Measurements from ENCODE around the gene PRKAB1. TPM values are rescaled to one million over a fixed set of nuclear protein-coding genes. Genes with fewer than 3 reads are reported as not detected.

The PRKAB1 gene
- total RNA-seq, 1 donor from 2014 or later = 32.5 TPM

DNA sequence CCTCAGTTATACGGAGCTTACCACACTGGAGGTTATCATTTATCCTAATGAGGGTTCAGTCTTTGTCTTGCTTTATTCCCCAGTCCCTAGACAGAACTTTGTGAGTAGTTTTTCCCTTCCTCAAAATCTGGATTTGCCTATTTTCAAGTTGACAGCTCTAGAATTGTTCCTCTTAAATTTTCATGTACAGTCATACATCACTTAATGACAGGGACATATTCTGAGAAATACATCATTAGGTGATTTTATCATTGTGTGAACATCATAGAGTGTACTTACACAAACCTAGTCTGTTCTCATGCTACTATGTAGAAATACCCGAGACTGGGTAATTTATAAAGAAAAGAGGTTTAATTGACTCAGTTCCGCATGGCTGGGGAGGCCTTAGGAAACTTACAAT lies 3.1 kb downstream of the PRKAB1 start:
- H3K36me3 Mint-ChIP-seq = peaks cover 29% of the 10 kb centered on the region
- peaks cover 24% of the 10 kb centered on the region for H3K4me1 Mint-ChIP-seq (ENCODE audit: unreplicated experiment)
- H3K27ac Mint-ChIP-seq = peak overlapping the region; percentile 88
- no peak overlapping the region for H3K4me3 Mint-ChIP-seq
- H3K27me3 Mint-ChIP-seq = no peaks in the 10 kb centered on the region
- H3K9me3 Mint-ChIP-seq = no peaks in the 10 kb centered on the region
- DNase-seq (ENCODE audit: extremely low spot score, unreplicated experiment) = no peak
- TF ChIP-seq, protein P1, sequence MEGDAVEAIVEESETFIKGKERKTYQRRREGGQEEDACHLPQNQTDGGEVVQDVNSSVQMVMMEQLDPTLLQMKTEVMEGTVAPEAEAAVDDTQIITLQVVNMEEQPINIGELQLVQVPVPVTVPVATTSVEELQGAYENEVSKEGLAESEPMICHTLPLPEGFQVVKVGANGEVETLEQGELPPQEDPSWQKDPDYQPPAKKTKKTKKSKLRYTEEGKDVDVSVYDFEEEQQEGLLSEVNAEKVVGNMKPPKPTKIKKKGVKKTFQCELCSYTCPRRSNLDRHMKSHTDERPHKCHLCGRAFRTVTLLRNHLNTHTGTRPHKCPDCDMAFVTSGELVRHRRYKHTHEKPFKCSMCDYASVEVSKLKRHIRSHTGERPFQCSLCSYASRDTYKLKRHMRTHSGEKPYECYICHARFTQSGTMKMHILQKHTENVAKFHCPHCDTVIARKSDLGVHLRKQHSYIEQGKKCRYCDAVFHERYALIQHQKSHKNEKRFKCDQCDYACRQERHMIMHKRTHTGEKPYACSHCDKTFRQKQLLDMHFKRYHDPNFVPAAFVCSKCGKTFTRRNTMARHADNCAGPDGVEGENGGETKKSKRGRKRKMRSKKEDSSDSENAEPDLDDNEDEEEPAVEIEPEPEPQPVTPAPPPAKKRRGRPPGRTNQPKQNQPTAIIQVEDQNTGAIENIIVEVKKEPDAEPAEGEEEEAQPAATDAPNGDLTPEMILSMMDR (conservative IDR thresholded peaks at IDR 0.05) = no peak

DNA sequence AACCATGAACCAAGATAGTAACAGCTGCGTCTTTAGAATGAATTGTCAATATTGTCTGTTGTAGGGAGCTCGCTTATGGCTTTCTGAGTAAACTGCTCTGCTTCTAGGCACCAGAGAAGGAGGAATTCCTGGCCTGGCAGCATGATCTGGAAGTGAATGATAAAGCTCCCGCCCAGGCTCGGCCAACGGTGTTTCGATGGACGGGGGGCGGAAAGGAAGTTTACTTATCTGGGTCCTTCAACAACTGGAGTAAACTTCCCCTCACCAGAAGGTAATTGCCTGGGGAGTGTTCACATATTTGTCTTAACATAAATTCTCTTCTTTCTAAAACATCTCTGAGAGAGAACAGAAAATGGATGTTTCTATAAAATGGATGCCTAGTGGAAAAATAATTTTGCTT lies 4.3 kb downstream of the PRKAB1 start:
- DNase-seq (ENCODE audit: extremely low spot score, unreplicated experiment) = no peak
- Mint-ChIP-seq H3K4me3 (no peak overlapping the region), H3K4me1 (ENCODE audit: unreplicated experiment) (peaks cover 20% of the 10 kb centered on the region), H3K9me3 (no peaks in the 10 kb centered on the region), H3K27me3 (no peaks in the 10 kb centered on the region), H3K36me3 (peaks cover 37% of the 10 kb centered on the region), H3K27ac (no peak overlapping the region)
- TF ChIP-seq, protein P1 (conservative IDR thresholded peaks at IDR 0.05) = no peak

DNA sequence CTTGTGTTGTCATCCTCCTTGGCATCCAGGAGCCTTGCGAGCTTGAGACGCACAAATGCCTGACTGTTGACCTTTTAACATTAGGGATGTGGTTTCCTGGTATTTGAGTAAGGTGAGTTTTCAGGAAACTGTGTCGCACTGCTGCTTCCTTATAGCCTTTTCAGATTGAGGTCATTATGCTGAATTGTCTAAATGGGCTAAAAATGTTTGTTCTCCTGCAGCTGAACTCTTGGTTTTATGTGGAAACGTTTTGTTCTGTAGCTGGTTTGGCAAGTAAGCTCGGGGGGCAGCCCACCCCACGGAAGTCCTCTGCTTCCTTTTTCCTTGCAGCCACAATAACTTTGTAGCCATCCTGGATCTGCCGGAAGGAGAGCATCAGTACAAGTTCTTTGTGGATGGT lies 5.7 kb downstream of the PRKAB1 start:
- DNase-seq (ENCODE audit: extremely low spot score, unreplicated experiment) = no peak
- TF ChIP-seq, protein P1 (conservative IDR thresholded peaks at IDR 0.05) = no peak
- Mint-ChIP-seq H3K36me3 (peaks cover 47% of the 10 kb centered on the region), H3K27me3 (no peaks in the 10 kb centered on the region), H3K27ac (no peak overlapping the region), H3K9me3 (no peaks in the 10 kb centered on the region), H3K4me1 (ENCODE audit: unreplicated experiment) (peaks cover 17% of the 10 kb centered on the region), H3K4me3 (no peak overlapping the region)

DNA sequence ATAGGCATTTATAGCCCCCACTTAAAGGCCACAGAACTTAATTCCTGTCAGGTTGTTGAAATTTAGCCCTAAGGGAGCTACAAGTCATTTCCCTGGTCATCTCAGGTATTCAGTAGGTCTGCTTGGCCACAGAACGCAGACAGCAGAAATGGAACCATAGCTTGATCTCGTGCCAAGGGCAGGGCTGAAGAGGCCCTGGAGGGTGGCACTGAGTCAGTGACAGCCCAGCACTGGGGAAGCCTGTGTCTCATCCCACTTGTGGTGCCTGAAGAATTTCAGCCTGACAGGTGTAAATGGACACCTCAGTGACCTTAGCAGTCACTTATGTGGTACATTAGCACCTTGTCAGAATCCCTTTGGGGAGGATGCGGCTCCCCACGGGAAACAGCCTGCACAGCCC lies 6.6 kb downstream of the PRKAB1 start:
- Mint-ChIP-seq H3K27ac (no peak overlapping the region), H3K9me3 (no peaks in the 10 kb centered on the region), H3K4me3 (no peak overlapping the region), H3K36me3 (peaks cover 53% of the 10 kb centered on the region), H3K4me1 (ENCODE audit: unreplicated experiment) (peaks cover 17% of the 10 kb centered on the region), H3K27me3 (no peaks in the 10 kb centered on the region)
- TF ChIP-seq, protein P1 (conservative IDR thresholded peaks at IDR 0.05) = no peak
- DNase-seq (ENCODE audit: extremely low spot score, unreplicated experiment) = no peak

DNA sequence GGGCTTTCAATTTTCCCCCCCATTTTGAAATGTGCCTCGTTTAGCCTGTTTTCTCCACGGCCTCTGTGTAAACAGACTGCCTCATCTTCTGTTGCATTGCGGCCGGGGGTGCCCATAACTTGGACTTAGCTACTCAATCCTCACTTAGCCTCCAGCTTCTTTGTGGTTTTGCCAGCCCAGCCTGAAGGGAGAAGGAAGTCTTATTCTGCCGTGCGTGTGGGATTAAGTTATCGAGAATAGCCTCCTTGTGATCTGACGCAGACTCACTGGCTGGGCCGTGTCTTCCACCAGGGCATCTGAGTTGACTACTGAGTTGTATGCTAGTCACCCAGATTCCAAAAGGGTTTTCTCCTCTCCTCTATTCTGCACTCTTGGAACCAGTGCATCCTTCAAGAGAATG lies 8.1 kb downstream of the PRKAB1 start:
- Mint-ChIP-seq H3K27me3 (no peaks in the 10 kb centered on the region), H3K9me3 (no peaks in the 10 kb centered on the region), H3K27ac (no peak overlapping the region), H3K4me1 (ENCODE audit: unreplicated experiment) (peaks cover 3% of the 10 kb centered on the region), H3K4me3 (no peak overlapping the region), H3K36me3 (peaks cover 52% of the 10 kb centered on the region)
- DNase-seq (ENCODE audit: extremely low spot score, unreplicated experiment) = no peak
- TF ChIP-seq, protein P1 (conservative IDR thresholded peaks at IDR 0.05) = no peak

DNA sequence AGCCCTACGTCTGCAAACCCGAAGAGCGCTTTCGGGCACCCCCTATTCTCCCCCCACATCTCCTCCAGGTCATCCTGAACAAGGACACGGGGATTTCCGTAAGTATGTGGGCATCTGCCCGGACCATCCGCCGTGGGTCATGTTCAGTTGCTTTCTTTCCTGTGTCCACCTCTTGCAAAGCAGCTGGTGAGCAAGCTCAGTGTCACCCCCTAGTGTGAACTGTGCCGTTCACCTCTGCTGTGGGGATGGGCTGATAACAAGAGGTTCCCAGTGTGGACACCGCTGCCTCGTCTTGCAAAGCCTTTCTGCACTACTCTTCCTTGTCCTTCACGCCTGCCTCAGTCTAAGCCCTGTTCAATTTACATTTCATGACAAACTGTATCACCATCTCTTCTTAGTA lies 8.6 kb downstream of the PRKAB1 start:
- DNase-seq (ENCODE audit: extremely low spot score, unreplicated experiment) = no peak
- no peaks in the 10 kb centered on the region for H3K27me3 Mint-ChIP-seq
- H3K4me3 Mint-ChIP-seq = no peak overlapping the region
- TF ChIP-seq, protein P1 (conservative IDR thresholded peaks at IDR 0.05) = no peak
- H3K4me1 Mint-ChIP-seq (ENCODE audit: unreplicated experiment) = no peaks in the 10 kb centered on the region
- H3K36me3 Mint-ChIP-seq = peaks cover 52% of the 10 kb centered on the region
- H3K27ac Mint-ChIP-seq = no peak overlapping the region
- H3K9me3 Mint-ChIP-seq = no peaks in the 10 kb centered on the region

Data from type B pancreatic cell (in vitro differentiated cells).